Left lobe of liver (tissue), 2 donors: ENCODE data around the gene APOBEC4. TPM values are rescaled to one million over a fixed set of nuclear protein-coding genes. Genes with fewer than 3 reads are reported as not detected.
A peak's percentile ranks its signal among the peaks of the same experiment; 100 is the strongest.
"Not testable (repeated sequence)": the region's sequence is repeated elsewhere in the genome, so short reads cannot be mapped to it uniquely, and the experiment has no call there.

ENCODE experiments used
- ATAC-seq: fragments of 200-7000 bp; cut with Tn5 transposase; one replicate; pipeline ENCODE4 v1.9.1; 2020; ENCODE audit warnings: mild to moderate bottlenecking, moderate library complexity
- DNase-seq: peaks from one replicate; pipeline ENCODE4 v3.0.0-alpha.2; 2020; ENCODE audit warnings: low spot score
- total RNA-seq: library from RNA; stranded (reverse); gene quantifications from one replicate; pipeline ENCODE4 v1.2.1, GENCODE V29; 2021
- donor health status: DM: no; HTN: no; CAD: no; lungs with moderate emphysema.
- donor health status: DM: no; HTN: yes; CAD: no.

The APOBEC4 gene
- total RNA-seq, 1 donor from 2014 or later, result not detected

- ATAC-seq (peak; percentile 92), DNase-seq (peak; percentile 97)
These were observed 17.3 kb downstream of the APOBEC4 start, which contains the start of gene ARPC5 for GRCh38 chr1:183635606-183636333. TSS of gene ARPC5 (minus strand) at chr1:183635783. CDS start at chr1:183635659, 124 bp downstream.

DNA sequence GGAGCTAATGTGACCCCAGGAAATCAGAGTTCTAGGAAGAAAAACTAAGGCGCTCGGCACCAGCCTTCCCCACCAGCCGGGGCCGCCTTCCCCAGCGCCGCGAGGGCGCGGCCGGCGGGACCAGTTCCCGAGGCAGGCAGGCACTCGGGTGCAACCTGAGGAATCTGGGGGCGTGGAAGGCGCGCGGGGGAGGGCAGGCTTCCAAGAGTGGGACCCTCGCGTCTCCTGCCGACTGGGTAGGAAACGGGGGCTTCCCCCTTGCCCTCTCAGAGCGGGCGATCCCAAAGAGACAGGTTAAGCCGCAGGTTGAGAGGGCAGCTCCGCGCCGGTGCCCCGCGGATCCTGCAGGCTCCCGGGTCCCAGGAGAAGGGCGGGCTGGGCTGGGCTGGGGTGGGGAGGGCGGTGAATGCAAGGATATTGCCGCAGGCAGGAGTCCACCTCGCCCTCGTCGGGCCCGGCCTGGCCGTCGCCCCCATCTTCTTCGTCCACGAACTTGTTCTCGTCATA, 18.0 kb downstream of the APOBEC4 start:
- peak; percentile 48 for ATAC-seq
- DNase-seq, result peak; percentile 60

DNA sequence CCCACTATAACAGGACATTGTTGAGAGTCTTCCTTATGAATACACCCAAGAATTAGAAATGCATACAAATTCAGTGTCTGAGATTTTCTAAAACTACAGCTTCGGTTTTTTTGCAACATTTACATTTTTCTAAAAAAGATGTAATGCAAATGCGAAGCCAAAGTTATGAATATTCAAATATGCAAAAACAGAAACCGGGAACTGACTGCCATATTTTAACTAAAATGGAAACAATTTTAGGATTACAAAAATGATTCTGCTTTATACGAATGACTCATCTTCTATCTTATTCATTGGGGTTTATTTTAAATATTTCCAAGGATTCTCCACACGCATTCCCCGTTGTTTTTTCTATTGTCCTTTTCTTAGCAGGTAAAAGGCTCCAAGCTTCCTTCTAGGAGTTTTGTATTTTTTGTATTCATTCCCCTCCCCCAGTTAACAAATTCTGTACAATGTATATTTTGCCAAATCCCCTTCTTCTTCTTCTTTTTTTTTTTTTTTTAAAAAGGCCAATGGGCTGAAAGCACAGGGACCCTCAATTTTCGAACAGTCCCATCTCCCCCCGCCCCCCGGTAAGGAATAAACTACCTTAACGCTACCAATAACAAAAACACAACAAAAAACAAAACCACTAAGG, 18.6 kb downstream of the APOBEC4 start:
- DNase-seq (no peak), ATAC-seq (no peak)

DNA sequence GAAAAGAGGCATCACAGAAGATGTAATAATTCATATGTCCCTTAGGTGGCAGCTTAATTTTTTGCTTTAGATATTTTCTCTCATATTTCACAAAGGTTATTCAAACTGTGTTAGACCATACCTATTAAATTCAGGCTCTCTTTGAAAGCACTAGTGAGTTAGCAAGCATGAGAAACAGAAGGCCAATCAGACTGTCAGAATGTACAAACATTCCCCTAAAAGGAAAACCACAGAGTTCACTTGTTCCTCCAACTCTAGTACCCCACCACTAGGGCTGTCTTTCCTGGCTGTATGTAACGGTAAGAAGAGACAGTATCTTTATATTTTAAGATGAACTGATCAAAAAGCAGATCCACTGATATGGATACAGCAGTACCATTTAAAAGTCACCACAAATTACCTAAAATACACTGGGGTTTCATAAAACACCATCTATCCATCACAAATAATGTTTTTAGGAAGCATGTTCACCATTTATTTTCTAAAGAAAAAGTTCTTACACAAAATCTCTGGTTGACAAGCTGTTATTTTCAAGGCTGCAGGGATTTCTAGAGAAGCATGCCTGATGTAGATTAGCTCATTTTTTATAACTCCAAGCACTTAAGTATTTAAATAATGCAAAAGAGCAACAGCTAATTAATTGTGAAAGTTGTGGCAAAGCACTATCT, 19.3 kb downstream of the APOBEC4 start:
- DNase-seq (no peak), ATAC-seq (peak; percentile 20)

DNA sequence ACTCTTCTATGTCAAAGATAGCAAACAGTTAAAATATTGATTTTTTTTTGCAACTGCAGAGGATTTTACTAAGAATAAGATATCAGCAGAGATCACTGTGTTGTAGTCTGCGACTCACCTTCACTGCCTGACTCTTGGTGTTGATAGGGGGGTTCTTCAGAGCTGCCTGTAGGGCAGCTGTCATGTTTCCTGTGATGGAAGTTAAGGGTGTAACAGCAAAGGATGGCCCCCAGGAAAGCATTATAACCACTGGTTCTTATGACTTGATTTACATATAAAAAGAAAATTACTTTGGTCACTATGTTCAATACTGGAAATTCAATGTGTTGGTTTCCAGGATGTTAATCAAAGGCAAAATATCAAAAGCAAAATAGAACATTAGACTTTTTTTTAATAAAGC, 20.2 kb downstream of the APOBEC4 start:
- DNase-seq (no peak), ATAC-seq (no peak)

- DNase-seq (no peak), ATAC-seq (no peak)
These were observed 21.0 kb downstream of the APOBEC4 start for GRCh38 chr1:183632114-183632513.

DNA sequence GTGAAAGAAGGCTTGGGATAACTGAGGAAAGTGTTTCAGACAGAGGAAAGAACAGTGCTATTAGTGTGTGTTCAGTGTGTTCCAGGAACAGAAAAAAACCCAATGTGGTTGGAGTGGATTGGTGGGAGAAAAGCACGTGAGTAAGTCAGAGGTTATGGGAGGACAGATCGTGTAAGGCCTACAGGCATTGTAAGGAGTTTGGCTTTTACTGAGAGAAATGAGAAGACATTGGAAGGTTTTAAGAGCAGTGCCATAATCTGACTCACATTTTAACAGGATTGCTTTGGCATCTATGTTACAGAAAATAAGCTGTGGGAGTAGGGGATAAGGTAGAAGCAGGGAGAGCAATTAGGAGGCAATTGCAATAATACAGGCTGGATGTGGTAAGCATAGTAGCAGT, 22.4 kb downstream of the APOBEC4 start:
- no peak for ATAC-seq
- DNase-seq, result no peak

DNA sequence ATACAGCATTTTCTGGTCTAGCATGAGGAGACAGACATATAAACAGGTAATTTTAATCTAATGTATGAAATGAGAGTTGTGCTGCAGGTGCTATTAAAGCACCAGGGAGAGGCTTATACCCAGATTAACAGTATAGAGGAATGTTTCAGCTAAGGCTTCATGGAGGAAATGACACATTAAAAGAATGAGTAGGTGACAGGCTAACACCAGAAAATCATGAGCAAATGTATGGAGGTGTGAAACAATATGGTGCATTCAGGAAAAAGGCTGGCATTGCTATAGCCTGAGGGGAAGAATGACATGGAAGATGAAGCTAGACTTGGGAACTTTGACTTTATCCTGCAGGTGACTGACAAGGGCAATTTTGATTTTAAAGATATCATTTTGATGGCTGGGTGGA, 24.6 kb downstream of the APOBEC4 start:
- DNase-seq (no peak), ATAC-seq (no peak)

- ATAC-seq, result peak; percentile 58
- DNase-seq, result not testable (repeated sequence)
These were observed 26.9 kb downstream of the APOBEC4 start for GRCh38 chr1:183626236-183626635.

DNA sequence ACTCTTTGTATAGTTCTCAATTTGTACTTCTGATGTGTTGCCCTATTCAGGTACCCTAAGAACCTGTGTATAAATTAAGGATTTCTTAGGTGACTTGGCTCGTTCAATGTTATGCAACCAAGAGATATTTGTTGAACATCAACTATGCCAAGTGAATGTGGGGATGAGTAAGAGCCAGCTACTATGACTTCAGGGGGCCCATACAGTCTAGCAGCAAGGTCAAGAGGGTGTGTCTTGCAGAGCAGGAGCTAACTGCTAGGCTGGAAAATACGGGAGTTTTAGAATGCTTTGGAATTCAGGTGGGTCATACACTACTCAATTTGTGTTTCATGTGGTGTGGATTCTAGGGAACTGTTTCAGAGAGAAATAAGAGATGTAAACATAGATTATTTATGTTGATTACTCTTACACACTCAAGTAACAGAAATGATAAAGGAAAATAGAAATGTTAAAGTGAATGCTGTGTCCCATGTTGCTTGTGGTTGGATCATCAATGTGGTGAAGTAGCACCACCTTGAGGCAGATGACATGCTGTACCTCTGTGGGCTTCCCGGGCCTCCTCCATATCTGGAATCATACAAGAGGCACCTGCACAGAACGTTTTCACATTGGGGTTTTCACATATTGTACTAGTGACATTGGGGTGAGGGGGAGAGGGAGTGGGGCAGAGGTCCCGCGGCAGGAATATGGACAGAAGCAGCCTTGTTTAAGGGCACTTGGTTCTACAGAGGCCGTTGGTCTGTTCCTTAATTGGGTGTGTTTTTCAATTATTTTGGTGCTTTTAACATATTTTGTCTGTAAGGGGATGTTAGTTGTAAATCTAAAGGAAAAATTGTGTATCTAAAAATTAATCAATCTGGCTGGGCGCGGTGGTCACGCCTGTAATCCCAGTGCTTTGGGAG, 30.0 kb downstream of the APOBEC4 start:
- DNase-seq, result no peak
- peak; percentile 98 for ATAC-seq

DNA sequence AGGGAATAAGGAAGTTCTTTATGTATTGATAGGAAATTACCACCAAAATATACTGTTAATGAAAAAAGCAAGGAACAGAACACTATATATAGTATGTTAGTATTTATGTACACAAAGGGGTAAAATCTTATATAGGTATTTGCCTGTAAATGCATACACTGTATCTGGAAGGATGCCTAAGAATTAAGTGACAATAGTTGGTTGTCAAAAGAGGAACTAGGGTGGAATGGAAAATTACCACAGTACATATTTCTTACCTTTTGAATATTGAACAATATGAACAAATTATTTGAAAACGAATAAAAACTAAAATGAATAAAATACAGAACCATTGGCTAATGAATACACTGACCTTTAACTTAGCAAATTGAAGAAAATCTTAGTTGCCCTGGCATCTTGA, 31.1 kb downstream of the APOBEC4 start:
- DNase-seq (no peak), ATAC-seq (no peak)

GRCh38 chr1:183620311-183620710, 32.8 kb downstream of the APOBEC4 start:
- ATAC-seq (no peak), DNase-seq (no peak)

- DNase-seq (no peak), ATAC-seq (no peak)
These were observed 33.3 kb downstream of the APOBEC4 start for GRCh38 chr1:183619781-183620180.

- not testable (repeated sequence) for DNase-seq, ATAC-seq
These were observed 34.9 kb downstream of the APOBEC4 start for GRCh38 chr1:183618202-183618601.

- ATAC-seq, DNase-seq: not testable (repeated sequence)
These were observed 40.1 kb downstream of the APOBEC4 start for GRCh38 chr1:183612975-183613374.

- DNase-seq, result no peak
- ATAC-seq, result no peak
These were observed 40.7 kb downstream of the APOBEC4 start for GRCh38 chr1:183612407-183612806.

DNA sequence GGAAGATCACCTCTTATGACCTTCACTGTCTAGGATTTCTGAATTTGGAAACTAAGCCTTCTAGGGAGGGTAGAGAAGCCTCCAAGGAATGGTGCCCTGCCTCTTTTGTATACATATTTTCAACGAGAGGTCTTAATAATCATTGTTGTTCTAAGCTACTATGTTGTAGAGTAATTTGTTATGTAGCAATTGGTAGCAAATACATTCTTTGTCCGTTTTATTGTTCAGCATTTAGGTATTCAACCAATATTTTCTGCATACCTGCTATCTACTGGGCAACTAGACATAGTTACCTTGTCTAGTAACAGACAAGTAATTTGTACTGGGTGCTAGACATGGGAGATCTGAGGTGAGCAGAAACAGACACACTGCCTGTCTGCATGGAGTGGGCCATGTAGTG, 42.1 kb downstream of the APOBEC4 start:
- no peak for ATAC-seq
- DNase-seq, result no peak

DNA sequence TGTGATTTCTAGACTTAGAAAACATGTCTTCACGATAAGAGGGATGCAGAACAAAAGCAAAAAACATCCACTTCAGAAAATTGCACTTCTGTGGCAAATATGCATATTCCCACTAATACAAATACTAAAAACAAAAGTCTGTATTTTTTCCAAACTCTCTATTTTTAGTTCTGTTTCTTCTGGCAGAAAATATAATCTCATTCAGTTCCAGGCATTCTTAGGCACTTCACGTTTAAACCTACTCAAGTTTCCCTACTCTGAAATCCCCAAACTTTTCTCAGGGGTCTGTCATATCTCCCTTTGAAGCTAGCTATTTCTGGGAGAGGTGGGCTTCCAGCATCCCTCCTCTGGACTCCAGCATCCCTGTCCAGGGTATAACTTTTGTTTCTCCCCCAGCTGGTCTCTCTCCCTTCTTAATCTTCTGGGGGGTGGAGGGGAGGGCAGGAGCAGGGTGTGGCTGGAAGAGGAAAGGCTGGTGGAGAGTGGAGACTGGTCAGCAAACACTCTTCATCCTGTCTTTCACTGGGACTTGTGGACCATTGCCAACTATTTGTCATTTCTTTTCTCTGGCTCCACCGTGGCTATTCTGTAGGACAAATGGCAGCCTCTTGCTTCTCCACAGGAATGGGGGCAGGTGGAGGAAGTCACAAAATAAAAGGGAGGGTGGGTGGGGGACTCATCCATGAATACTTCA, 43.2 kb downstream of the APOBEC4 start:
- DNase-seq (no peak), ATAC-seq (no peak)

DNA sequence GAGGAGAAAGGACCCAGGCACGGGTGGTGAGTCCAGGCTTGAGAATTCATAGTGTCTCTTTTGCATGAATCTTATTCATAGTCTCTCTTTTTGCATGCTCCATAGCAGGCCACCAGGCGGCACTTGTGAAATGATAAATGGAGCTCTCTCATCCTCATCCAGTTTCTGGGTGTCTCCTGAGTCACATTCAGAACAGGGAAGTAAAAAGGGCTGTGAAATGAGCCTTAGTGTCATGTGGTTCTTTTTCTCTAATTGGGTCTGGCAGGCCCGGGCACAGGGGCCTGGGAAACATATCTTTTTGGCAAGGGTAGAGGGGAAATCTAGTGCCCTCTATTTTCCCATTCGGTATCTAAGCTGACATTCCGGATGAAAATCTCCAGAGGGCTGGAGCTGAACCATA, 43.8 kb downstream of the APOBEC4 start:
- DNase-seq (no peak), ATAC-seq (peak; percentile 68)
